ENCODE measurements around the gene RPRD2. TPM values are rescaled to one million over a fixed set of nuclear protein-coding genes. Genes with fewer than 3 reads are reported as not detected.

The RPRD2 gene
- total and polyA plus RNA-seq, 9 of the 15 experiments (the other 6 are each of a cell fraction or from before 2014, with no cell fraction given) = 1.5 to 21.6 (median 7.7) TPM

GRCh38 chr1:150363426-150364230 is at the start of gene RPRD2 (continued):
- TF ChIP-seq MTA3 (IDR thresholded peaks at IDR 0.05; ENCODE audit: borderline replicate concordance) (peak; percentile 88; the same call in 1 of the 2 replicates), UBTF (IDR thresholded peaks at IDR 0.05; ENCODE audit: borderline replicate concordance in 1 of 2, low read depth in 2 of 2, low read length in 2 of 2) (no peak), ZNF134 (CRISPR knock-in tag; conservative IDR thresholded peaks at IDR 0.05) (0 out of 2 replicates have a peak, but pooled peaks have one; percentile 23), BRF2 (IDR thresholded peaks at IDR 0.05; ENCODE audit: borderline replicate concordance, insufficient read depth, insufficient read length) (no peak), ZNF449 (CRISPR knock-in tag; IDR thresholded peaks at IDR 0.05) (no peak), ZNF79 (CRISPR knock-in tag; IDR thresholded peaks at IDR 0.05; ENCODE audit: low read depth) (no peak), ZNF444 (CRISPR knock-in tag; IDR thresholded peaks at IDR 0.05) (0 out of 2 replicates have a peak, but pooled peaks have one; percentile 7), KLF6 (CRISPR knock-in tag; IDR thresholded peaks at IDR 0.05; ENCODE audit: borderline replicate concordance) (peak; percentile 50; the same call in 1 of the 2 replicates), PHF8 (IDR thresholded peaks at IDR 0.05; ENCODE audit: borderline replicate concordance, low read length) (peak; percentile 88), RBM22 (IDR thresholded peaks at IDR 0.05; ENCODE audit: low read depth, low read length, poor library complexity, severe bottlenecking) (no peak), MTA1 (IDR thresholded peaks at IDR 0.05; ENCODE audit: borderline replicate concordance) (0 out of 2 replicates have a peak, but pooled peaks have one; percentile 2), TCFL5 (CRISPR knock-in tag; conservative IDR thresholded peaks at IDR 0.05) (no peak), ZNF140 (CRISPR knock-in tag; IDR thresholded peaks at IDR 0.05) (no peak), SP1 (CRISPR knock-in tag; IDR thresholded peaks at IDR 0.05) (peak; percentile 51; the same call in 1 of the 2 replicates), ZNF277 (CRISPR knock-in tag; IDR thresholded peaks at IDR 0.05; ENCODE audit: borderline replicate concordance) (no peak), IRF1 (CRISPR knock-in tag; IDR thresholded peaks at IDR 0.05; ENCODE audit: borderline replicate concordance) (no peak), THRB (CRISPR knock-in tag; conservative IDR thresholded peaks at IDR 0.05) (peak; percentile 88; the same call in 1 of the 2 replicates)
